Adrenal gland (tissue), 12 donors: ENCODE results near the gene HIBCH. TPM values are rescaled to one million over a fixed set of nuclear protein-coding genes. Genes with fewer than 3 reads are reported as not detected.

Experiments
- DNase-seq, 7 donors: peaks; one replicate each; pipeline ENCODE4 v3.0.0-alpha.2; 2019 to 2020
- H3K27ac ChIP-seq, 5 donors: fragments of 200-600 bp; sonication (generic) in 4 of 5; 1 replicate in 3 of 5; 2 replicates in 2 of 5; pipeline versions ENCODE4 v1.5.1 to v1.8.0; 2016 to 2020; ENCODE audit warnings: mild to moderate bottlenecking in 1 of 5
- H3K27me3 ChIP-seq: fragments of 200-600 bp; 2 replicates; pipeline ENCODE4 v1.8.0; 2021
- H3K36me3 ChIP-seq, 2 donors: fragments of 200-600 bp; replicated peaks in 1 of 2; 1 replicate in 1 of 2; 2 replicates in 1 of 2; pipeline versions ENCODE4 v1.5.1 to v1.8.0; 2018 to 2022
- H3K4me1 ChIP-seq, 2 donors: fragments of 200-600 bp; replicated peaks in 1 of 2; 1 replicate in 1 of 2; 2 replicates in 1 of 2; pipeline versions ENCODE4 v1.5.1 to v1.8.0; 2018 to 2021
- H3K4me3 ChIP-seq, 4 donors: fragments of 200-600 bp; sonication (generic) in 3 of 4; one replicate each; pipeline ENCODE4 v1.5.1; 2016 to 2018
- H3K9me3 ChIP-seq, 3 donors: fragments of 200-600 bp; sonication (generic) in 1 of 3; replicated peaks in 1 of 3; 1 replicate in 2 of 3; 2 replicates in 1 of 3; pipeline versions ENCODE4 v1.5.1 to v1.8.0; 2016 to 2021
- CTCF ChIP-seq, 6 experiments: fragments of 450-650 bp in 4 of 6; fragments of 200-600 bp in 2 of 6; sonication (generic) in 1 of 6; IDR thresholded peaks; 1 replicate in 5 of 6; 2 replicates in 1 of 6; pipeline versions ENCODE4 v1.5.1 to v1.8.0; 2016 to 2021; ENCODE audit warnings: antibody characterized with exemption in 6 of 6, mild to moderate bottlenecking in 2 of 6, moderate library complexity in 1 of 6
- POLR2A ChIP-seq, 2 donors: fragments of 450-650 bp; IDR thresholded peaks; one replicate each; pipeline ENCODE4 v1.6.1; 2017; ENCODE audit warnings: antibody characterized with exemption in 2 of 2, mild to moderate bottlenecking in 2 of 2, moderate library complexity in 1 of 2
- WGBS, 4 donors: extraction: QIAGEN DNeasy Blood & Tissue Kit in 2 of 4; methylation state at CpG; one replicate each; pipeline versions ENCODE4 v1.1.5 to v1.1.7; 2013 to 2017; 5-methylcytosine and 5-hydroxymethylcytosine counted together
- intact Hi-C, 2 donors: fragments of 100-400 bp; cut with DNase I; formaldehyde crosslinking; loops; one replicate each; pipeline versions ENCODE4 v1.14.1 to v1.15.0; 2022 to 2023
- polyA plus RNA-seq, 3 donors: library from polyadenylated mRNA; stranded (reverse); fragments of 200-250 nt in 2 of 3; fragments of 350-450 nt in 1 of 3; fragmentation: Illumina TruSeq in 1 of 3; extraction: RNeasy Lipid Tissue Mini Kit (QIAGEN cat#74804) in 1 of 3; gene quantifications; one replicate each; pipeline ENCODE4 v1.2.3, GENCODE V29; 2013 to 2014
- total RNA-seq, 9 donors: library from RNA; depleted of rRNA in 4 of 9; stranded (reverse); fragments of >200 nt in 4 of 9; fragments of 120-200 nt in 1 of 9; fragmentation: NEBNext Ultra II Directional in 1 of 9; extraction: Animal tissue kit (Norgen Biotek cat#: 25700) in 1 of 9; gene quantifications; one replicate each; pipeline versions ENCODE4 v1.1.0 to v1.2.4, GENCODE V29; 2013 to 2023
- donor health status: healthy with polysubstance abuse.
- donor health status: Bipolar disorder and iron deficiency.
- donor health status: DM: yes; HTN: yes; CAD: no.
- donor health status: DM: no; HTN: no; CAD: no.
- donor health status: DM: no; HTN: no; CAD: no.
- donor health status: DM: yes; HTN: yes; CAD: no.

HIBCH gene
- total and polyA plus RNA-seq, 12 donors: 18.2 to 174 (median 66.4) TPM

GRCh38 chr2:190355968-190356644, 36.5 kb upstream of the HIBCH start:
- H3K4me1 ChIP-seq: peaks cover 55 to 81% of the 10 kb centered on the region in 2 donors
- DNase-seq: peak in 4 of 7 donors; percentile 33 to 48 (median 42)
- peak overlapping the region in 1 of 4 donors; percentile 0 for H3K4me3 ChIP-seq
- H3K27me3 ChIP-seq: no peaks in the 10 kb centered on the region
- H3K9me3 ChIP-seq: no peaks in the 10 kb centered on the region
- whole genome bisulfite sequencing, 4 donors: 41 to 65% (median 49%) methylated on average over 6 of the region's 6 CpGs
- TF ChIP-seq POLR2A (IDR thresholded peaks at IDR 0.05) (no peak), CTCF (IDR thresholded peaks at IDR 0.05) (no peak)
- H3K27ac ChIP-seq: peak overlapping the region in 4 of 5 donors; percentile 19 to 79 (median 42)
- intact Hi-C loops: no loop called here
- no peaks in the 10 kb centered on the region for H3K36me3 ChIP-seq

- H3K27me3 ChIP-seq: no peaks in the 10 kb centered on the region
- no peaks in the 10 kb centered on the region for H3K9me3 ChIP-seq
- H3K27ac ChIP-seq: peak overlapping the region in 4 of 5 donors; percentile 18 to 60 (median 46)
- no peak overlapping the region for H3K4me3 ChIP-seq
- intact Hi-C loops: no loop called here
- WGBS, 4 donors: 42 to 55% (median 48%) methylated on average over 12 of the region's 12 CpGs
- TF ChIP-seq CTCF (IDR thresholded peaks at IDR 0.05) (no peak), POLR2A (IDR thresholded peaks at IDR 0.05) (no peak)
- peaks cover 40 to 63% of the 10 kb centered on the region in 2 donors for H3K4me1 ChIP-seq
- H3K36me3 ChIP-seq: no peaks in the 10 kb centered on the region
- peak in 3 of 7 donors; percentile 44 to 71 (median 46) for DNase-seq
Measured at GRCh38 chr2:190354003-190354690, 34.5 kb upstream of the HIBCH start.

- no peak for DNase-seq
- peak overlapping the region in 4 of 5 donors; percentile 48 to 60 (median 58) for H3K27ac ChIP-seq
- TF ChIP-seq POLR2A (IDR thresholded peaks at IDR 0.05) (no peak), CTCF (IDR thresholded peaks at IDR 0.05) (no peak)
- no peaks in the 10 kb centered on the region for H3K36me3 ChIP-seq
- H3K4me1 ChIP-seq: peaks cover 34 to 57% of the 10 kb centered on the region in 2 donors
- no peak overlapping the region for H3K4me3 ChIP-seq
- H3K9me3 ChIP-seq: no peaks in the 10 kb centered on the region
- H3K27me3 ChIP-seq: no peaks in the 10 kb centered on the region
- intact Hi-C loops: no loop called here
Measured at GRCh38 chr2:190353537-190353899, 33.9 kb upstream of the HIBCH start.

GRCh38 chr2:190352668-190353536, 33.3 kb upstream of the HIBCH start:
- Histone ChIP-seq H3K9me3 (no peaks in the 10 kb centered on the region), H3K36me3 (no peaks in the 10 kb centered on the region), H3K27me3 (no peaks in the 10 kb centered on the region), H3K4me3 (no peak overlapping the region), H3K4me1 (peaks cover 31 to 51% of the 10 kb centered on the region in 2 donors), H3K27ac (peak overlapping the region in 4 of 5 donors; percentile 48 to 60 (median 58))
- no peak for TF ChIP-seq POLR2A (IDR thresholded peaks at IDR 0.05)
- TF ChIP-seq CTCF (IDR thresholded peaks at IDR 0.05): no peak
- DNase-seq: peak in 2 of 7 donors; percentile 36 to 69
- 57 to 63% (median 61%) methylated on average over 8 of the region's 8 CpGs for WGBS, 4 donors
- intact Hi-C loops: no loop called here
